ENCODE measurements around the gene LAMP1. TPM values are rescaled to one million over a fixed set of nuclear protein-coding genes. Genes with fewer than 3 reads are reported as not detected.

The LAMP1 gene
- total RNA-seq, 3 donors from 2014 or later = 96.7 to 167 (median 99.1) TPM

DNA sequence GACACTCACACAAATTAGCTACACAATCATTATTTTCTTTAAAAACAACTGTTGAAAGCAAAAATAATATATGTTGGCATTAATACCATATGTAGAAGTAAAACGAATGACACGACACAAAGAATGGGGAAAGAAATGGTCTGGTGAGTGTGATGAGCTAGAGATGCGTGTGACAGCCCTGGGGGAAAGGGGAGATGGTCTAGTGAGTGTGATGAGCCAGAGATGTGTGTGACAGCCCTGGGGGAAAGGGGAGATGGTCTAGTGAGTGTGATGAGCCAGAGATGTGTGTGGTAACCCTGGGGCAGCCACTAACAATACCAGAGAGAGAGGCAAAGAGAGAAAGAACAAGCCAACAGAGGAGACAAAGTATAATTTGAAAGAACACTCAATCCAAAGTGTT is 22.3 kb upstream of the LAMP1 start:
- no peak overlapping the region for H3K4me3 ChIP-seq
- no peaks in the 10 kb centered on the region for H3K36me3 ChIP-seq
- intact Hi-C loops (cut with DNase I; ENCODE audit: low total_unique reads) = no loop called here
- TF ChIP-seq POLR2AphosphoS5 (IDR thresholded peaks at IDR 0.05) = no peak
- TF ChIP-seq, protein P1, sequence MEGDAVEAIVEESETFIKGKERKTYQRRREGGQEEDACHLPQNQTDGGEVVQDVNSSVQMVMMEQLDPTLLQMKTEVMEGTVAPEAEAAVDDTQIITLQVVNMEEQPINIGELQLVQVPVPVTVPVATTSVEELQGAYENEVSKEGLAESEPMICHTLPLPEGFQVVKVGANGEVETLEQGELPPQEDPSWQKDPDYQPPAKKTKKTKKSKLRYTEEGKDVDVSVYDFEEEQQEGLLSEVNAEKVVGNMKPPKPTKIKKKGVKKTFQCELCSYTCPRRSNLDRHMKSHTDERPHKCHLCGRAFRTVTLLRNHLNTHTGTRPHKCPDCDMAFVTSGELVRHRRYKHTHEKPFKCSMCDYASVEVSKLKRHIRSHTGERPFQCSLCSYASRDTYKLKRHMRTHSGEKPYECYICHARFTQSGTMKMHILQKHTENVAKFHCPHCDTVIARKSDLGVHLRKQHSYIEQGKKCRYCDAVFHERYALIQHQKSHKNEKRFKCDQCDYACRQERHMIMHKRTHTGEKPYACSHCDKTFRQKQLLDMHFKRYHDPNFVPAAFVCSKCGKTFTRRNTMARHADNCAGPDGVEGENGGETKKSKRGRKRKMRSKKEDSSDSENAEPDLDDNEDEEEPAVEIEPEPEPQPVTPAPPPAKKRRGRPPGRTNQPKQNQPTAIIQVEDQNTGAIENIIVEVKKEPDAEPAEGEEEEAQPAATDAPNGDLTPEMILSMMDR (IDR thresholded peaks at IDR 0.05) = no peak
- no peak for TF ChIP-seq POLR2A (IDR thresholded peaks at IDR 0.05)
- H3K4me1 ChIP-seq = no peaks in the 10 kb centered on the region
- H3K27ac ChIP-seq = no peak overlapping the region
- H3K27me3 ChIP-seq = no peaks in the 10 kb centered on the region
- H3K9me3 ChIP-seq = no peaks in the 10 kb centered on the region
- no peak for DNase-seq (ENCODE audit: low spot score in 2 of 2)

DNA sequence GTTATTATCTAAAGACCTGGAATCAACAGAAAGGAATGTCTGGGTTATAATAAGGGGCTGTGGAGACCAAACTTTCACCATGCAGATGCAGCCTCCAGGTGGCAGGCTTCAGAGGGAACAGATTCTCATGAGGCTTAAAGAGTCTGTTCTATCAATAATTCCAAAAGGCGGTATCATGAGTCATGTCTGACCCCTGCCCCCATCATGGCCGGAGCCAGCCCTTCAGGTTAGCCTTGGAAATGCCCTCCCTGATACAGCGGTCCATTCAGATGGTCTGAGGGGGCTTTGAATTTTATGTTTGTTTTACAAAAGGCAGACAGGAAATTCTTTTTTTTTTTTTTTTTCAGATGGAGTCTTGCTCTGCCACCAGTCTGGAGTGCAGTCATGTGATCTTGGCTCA is 21.7 kb upstream of the LAMP1 start:
- H3K4me3 ChIP-seq = no peak overlapping the region
- H3K27ac ChIP-seq = no peak overlapping the region
- H3K4me1 ChIP-seq = no peaks in the 10 kb centered on the region
- TF ChIP-seq POLR2A (IDR thresholded peaks at IDR 0.05) (no peak), POLR2AphosphoS5 (IDR thresholded peaks at IDR 0.05) (no peak)
- TF ChIP-seq, protein P1 (IDR thresholded peaks at IDR 0.05) = peak in 2 of 3 donors; percentile 53 to 61
- intact Hi-C loops (cut with DNase I; ENCODE audit: low total_unique reads) = no loop called here
- H3K36me3 ChIP-seq = no peaks in the 10 kb centered on the region
- H3K9me3 ChIP-seq = no peaks in the 10 kb centered on the region
- no peak for DNase-seq (ENCODE audit: low spot score in 2 of 2)
- H3K27me3 ChIP-seq = no peaks in the 10 kb centered on the region

DNA sequence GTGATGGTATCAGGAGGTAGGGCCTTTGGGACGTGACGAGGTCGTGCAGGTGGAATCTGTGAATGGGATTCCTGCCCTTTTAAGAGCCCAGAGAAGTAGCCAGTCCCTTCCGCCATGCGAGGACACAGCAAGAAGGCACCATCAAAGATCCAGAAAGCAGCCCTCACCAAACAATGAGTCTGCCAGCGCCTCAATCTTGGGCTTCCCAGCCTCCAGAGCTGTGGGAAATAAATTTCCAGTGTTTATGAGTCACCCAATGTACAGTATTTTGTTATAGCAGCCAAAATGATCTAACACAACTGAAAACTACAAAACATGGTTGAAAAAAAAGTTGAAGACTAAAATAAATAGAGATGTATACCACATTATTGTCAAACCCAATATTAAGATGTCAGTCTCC is 16.9 kb upstream of the LAMP1 start:
- H3K27me3 ChIP-seq = no peaks in the 10 kb centered on the region
- intact Hi-C loops (cut with DNase I; ENCODE audit: low total_unique reads) = no loop called here
- H3K4me1 ChIP-seq = no peaks in the 10 kb centered on the region
- no peaks in the 10 kb centered on the region for H3K36me3 ChIP-seq
- H3K9me3 ChIP-seq = no peaks in the 10 kb centered on the region
- TF ChIP-seq, protein P1 (IDR thresholded peaks at IDR 0.05) = no peak
- TF ChIP-seq POLR2AphosphoS5 (IDR thresholded peaks at IDR 0.05) = no peak
- no peak for TF ChIP-seq POLR2A (IDR thresholded peaks at IDR 0.05)
- no peak overlapping the region for H3K27ac ChIP-seq
- no peak overlapping the region for H3K4me3 ChIP-seq
- no peak for DNase-seq (ENCODE audit: low spot score in 2 of 2)

DNA sequence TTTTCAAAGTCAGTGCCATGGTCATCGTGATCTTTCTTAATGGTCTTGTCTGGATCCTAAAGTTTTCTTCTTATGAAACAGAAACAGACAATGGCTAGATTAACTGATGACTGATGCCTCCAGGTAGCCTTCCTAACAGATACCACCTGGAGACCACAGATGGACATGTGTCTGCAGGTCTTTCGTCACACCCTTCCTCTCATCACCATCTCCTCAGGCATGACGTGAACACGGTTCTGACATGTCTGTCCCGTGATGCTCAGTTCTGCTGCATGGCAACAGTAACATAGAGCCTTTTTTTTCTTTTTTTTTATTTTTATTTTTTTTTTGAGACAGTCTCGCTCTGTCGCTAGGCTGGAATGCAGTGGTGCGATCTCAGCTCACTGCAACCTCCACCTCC is 13.1 kb upstream of the LAMP1 start:
- Histone ChIP-seq H3K27me3 (no peaks in the 10 kb centered on the region), H3K36me3 (no peaks in the 10 kb centered on the region), H3K9me3 (no peaks in the 10 kb centered on the region), H3K27ac (no peak overlapping the region), H3K4me1 (no peaks in the 10 kb centered on the region), H3K4me3 (no peak overlapping the region)
- no peak for DNase-seq (ENCODE audit: low spot score in 2 of 2)
- TF ChIP-seq, protein P1 (IDR thresholded peaks at IDR 0.05) = no peak
- TF ChIP-seq POLR2AphosphoS5 (IDR thresholded peaks at IDR 0.05) = no peak
- intact Hi-C loops (cut with DNase I; ENCODE audit: low total_unique reads) = no loop called here

DNA sequence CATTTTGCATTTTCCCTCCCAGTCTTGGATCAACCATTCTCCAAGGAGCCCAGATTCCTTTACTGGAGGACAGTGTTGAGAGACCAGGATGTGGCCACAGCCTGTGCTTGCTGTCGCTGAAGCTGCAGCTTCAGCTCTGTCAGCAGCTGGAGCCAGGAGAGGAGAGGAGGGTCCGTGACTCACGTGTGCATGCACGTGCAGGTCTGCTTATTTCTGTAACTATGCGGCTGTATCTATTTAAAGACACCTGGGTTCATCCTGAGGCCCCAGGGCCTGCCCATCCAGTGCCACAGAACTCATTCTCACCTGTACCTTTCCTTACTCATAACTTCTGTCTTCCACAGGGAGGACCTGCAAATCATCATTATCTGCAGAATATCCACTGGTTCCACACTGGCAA is 8.2 kb upstream of the LAMP1 start:
- H3K4me3 ChIP-seq = no peak overlapping the region
- no peaks in the 10 kb centered on the region for H3K4me1 ChIP-seq
- no peaks in the 10 kb centered on the region for H3K9me3 ChIP-seq
- H3K27ac ChIP-seq = no peak overlapping the region
- intact Hi-C loops (cut with DNase I; ENCODE audit: low total_unique reads) = no loop called here
- DNase-seq (ENCODE audit: low spot score in 2 of 2) = no peak
- no peak for TF ChIP-seq POLR2A (IDR thresholded peaks at IDR 0.05)
- TF ChIP-seq POLR2AphosphoS5 (IDR thresholded peaks at IDR 0.05) = no peak
- TF ChIP-seq, protein P1 (IDR thresholded peaks at IDR 0.05) = no peak
- H3K27me3 ChIP-seq = no peaks in the 10 kb centered on the region
- no peaks in the 10 kb centered on the region for H3K36me3 ChIP-seq
